Measurements from ENCODE around the gene CCDC183. TPM values are rescaled to one million over a fixed set of nuclear protein-coding genes. Genes with fewer than 3 reads are reported as not detected.
"Not testable (repeated sequence)": the region's sequence is repeated elsewhere in the genome, so short reads cannot be mapped to it uniquely, and the experiment has no call there.

The CCDC183 gene
- polyA plus RNA-seq, 1 donor (not counting 4 experiments of a cell fraction or from before 2014, with no cell fraction given): 0.03 TPM

DNA sequence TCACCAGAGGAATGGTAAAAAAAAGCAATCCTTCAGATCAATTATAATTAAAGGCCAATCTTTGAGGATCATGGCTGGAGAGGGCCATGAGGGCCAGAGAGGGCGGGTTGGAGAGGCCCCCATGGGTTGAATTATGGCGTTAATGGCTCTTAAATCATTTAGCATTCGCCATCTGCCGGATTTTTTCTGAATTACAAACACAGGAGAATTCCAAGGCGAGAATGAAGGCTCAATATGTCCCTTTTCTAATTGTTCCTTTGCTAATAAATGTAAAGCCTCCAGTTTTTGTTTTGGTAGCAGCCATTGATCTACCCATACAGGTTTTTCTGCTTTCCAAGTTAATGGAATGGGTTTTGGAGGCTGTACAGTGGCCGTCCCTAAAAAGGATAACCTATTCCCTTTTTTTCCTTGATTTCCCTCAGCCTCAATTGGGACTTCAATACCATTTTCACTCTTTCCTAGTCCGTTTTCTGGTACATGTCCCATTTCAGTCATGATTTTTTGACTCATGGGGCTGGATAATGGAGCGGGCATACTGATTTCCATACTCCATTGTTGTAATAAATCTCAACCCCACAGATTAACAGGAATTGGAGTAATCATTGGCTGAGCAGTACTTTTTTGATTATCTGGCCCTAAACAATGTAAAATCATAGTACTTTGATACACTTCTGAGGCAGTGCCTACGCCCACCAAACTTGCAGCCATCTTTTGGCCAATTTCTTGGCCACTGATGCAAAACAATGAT lies 11.7 kb upstream of the CCDC183 start:
- no peak overlapping the region for H3K4me3 ChIP-seq (ENCODE audit: control insufficient read depth in 2 of 3, extremely low read depth in 1 of 3, insufficient read depth in 2 of 3, low read depth in 1 of 3, low read length in 3 of 3)
- H3K36me3 ChIP-seq (ENCODE audit: control insufficient read depth in 2 of 2, extremely low read depth in 1 of 2, insufficient read depth in 2 of 2, low read length in 2 of 2): no peaks in the 10 kb centered on the region
- dilution Hi-C loops (cut with MboI; ENCODE audit: extremely low pct_ligation_motif_present, low sequenced_read_pairs): no loop called here
- DNase-seq (ENCODE audit: low read depth, low spot score): no peak
- H4K20me1 ChIP-seq (ENCODE audit: control insufficient read depth, extremely low read depth, insufficient read depth, low read length): no peaks in the 10 kb centered on the region
- no peak for FAIRE-seq
- no peaks in the 10 kb centered on the region for H3K9me3 ChIP-seq (ENCODE audit: control insufficient read depth, low read depth, low read length)
- H3K9ac ChIP-seq (ENCODE audit: control insufficient read depth, extremely low read depth, insufficient read depth, low read length): no peak overlapping the region
- no peak overlapping the region for H3K4me2 ChIP-seq (ENCODE audit: control insufficient read depth, extremely low read depth, insufficient read depth, low read depth, low read length)
- no peaks in the 10 kb centered on the region for H3K79me2 ChIP-seq (ENCODE audit: control insufficient read depth, insufficient read depth, low read length)
- no peak overlapping the region for H3K27ac ChIP-seq (ENCODE audit: control insufficient read depth, insufficient read depth, low read length)
- no peak for TF ChIP-seq EZH2 (IDR thresholded peaks at IDR 0.05; ENCODE audit: low read length)
- TF ChIP-seq, protein P1, sequence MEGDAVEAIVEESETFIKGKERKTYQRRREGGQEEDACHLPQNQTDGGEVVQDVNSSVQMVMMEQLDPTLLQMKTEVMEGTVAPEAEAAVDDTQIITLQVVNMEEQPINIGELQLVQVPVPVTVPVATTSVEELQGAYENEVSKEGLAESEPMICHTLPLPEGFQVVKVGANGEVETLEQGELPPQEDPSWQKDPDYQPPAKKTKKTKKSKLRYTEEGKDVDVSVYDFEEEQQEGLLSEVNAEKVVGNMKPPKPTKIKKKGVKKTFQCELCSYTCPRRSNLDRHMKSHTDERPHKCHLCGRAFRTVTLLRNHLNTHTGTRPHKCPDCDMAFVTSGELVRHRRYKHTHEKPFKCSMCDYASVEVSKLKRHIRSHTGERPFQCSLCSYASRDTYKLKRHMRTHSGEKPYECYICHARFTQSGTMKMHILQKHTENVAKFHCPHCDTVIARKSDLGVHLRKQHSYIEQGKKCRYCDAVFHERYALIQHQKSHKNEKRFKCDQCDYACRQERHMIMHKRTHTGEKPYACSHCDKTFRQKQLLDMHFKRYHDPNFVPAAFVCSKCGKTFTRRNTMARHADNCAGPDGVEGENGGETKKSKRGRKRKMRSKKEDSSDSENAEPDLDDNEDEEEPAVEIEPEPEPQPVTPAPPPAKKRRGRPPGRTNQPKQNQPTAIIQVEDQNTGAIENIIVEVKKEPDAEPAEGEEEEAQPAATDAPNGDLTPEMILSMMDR (optimal IDR thresholded peaks at IDR 0.05 in 1 of 3, IDR thresholded peaks at IDR 0.05 in 1 of 3, conservative IDR thresholded peaks at IDR 0.05 in 1 of 3; ENCODE audit: extremely low read depth in 1 of 3, insufficient read depth in 2 of 3, low read length in 3 of 3): peak; percentile 12 to 25 (median 19)
- H3K27me3 ChIP-seq (ENCODE audit: control insufficient read depth, extremely low read depth, insufficient read depth, low read length): peaks cover 8% of the 10 kb centered on the region
- no peaks in the 10 kb centered on the region for H3K9me1 ChIP-seq (ENCODE audit: control insufficient read depth, extremely low read depth, insufficient read depth, low read length)
- H3K4me1 ChIP-seq (ENCODE audit: control insufficient read depth, extremely low read depth, insufficient read depth, low read length): peaks cover 2% of the 10 kb centered on the region
- no peak overlapping the region for H2AFZ ChIP-seq (ENCODE audit: control insufficient read depth, low read length)

DNA sequence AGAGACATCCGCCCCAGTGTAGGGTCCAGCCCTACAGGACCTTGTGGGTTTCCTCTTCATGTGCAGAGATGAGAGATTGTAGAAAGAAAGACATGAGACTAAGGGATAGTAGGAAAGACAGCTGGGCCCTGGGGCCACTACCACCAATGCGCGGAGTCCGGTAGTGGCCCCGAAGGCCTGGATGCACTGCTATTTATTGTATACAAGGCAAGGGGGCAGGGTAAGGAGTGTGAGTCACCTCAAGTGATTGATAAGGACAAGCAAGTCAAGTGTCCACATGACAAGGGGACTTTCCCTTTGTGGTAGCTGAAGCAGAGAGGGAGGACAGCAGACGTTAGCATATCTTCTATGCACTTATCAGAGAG lies 11.2 kb upstream of the CCDC183 start:
- DNase-seq (ENCODE audit: low read depth, low spot score): no peak
- TF ChIP-seq, protein P1 (optimal IDR thresholded peaks at IDR 0.05 in 1 of 3, IDR thresholded peaks at IDR 0.05 in 1 of 3, conservative IDR thresholded peaks at IDR 0.05 in 1 of 3; ENCODE audit: extremely low read depth in 1 of 3, insufficient read depth in 2 of 3, low read length in 3 of 3): no peak
- TF ChIP-seq EZH2 (IDR thresholded peaks at IDR 0.05; ENCODE audit: low read length): no peak
- Histone ChIP-seq H3K9ac (ENCODE audit: control insufficient read depth, extremely low read depth, insufficient read depth, low read length) (no peak overlapping the region), H3K36me3 (ENCODE audit: control insufficient read depth in 2 of 2, extremely low read depth in 1 of 2, insufficient read depth in 2 of 2, low read length in 2 of 2) (no peaks in the 10 kb centered on the region), H2AFZ (ENCODE audit: control insufficient read depth, low read length) (no peak overlapping the region), H4K20me1 (ENCODE audit: control insufficient read depth, extremely low read depth, insufficient read depth, low read length) (no peaks in the 10 kb centered on the region), H3K79me2 (ENCODE audit: control insufficient read depth, insufficient read depth, low read length) (no peaks in the 10 kb centered on the region), H3K4me3 (ENCODE audit: control insufficient read depth in 2 of 3, extremely low read depth in 1 of 3, insufficient read depth in 2 of 3, low read depth in 1 of 3, low read length in 3 of 3) (no peak overlapping the region), H3K9me1 (ENCODE audit: control insufficient read depth, extremely low read depth, insufficient read depth, low read length) (no peaks in the 10 kb centered on the region), H3K27me3 (ENCODE audit: control insufficient read depth, extremely low read depth, insufficient read depth, low read length) (peaks cover 6% of the 10 kb centered on the region), H3K9me3 (ENCODE audit: control insufficient read depth, low read depth, low read length) (no peaks in the 10 kb centered on the region), H3K4me1 (ENCODE audit: control insufficient read depth, extremely low read depth, insufficient read depth, low read length) (peaks cover 2% of the 10 kb centered on the region), H3K27ac (ENCODE audit: control insufficient read depth, insufficient read depth, low read length) (no peak overlapping the region), H3K4me2 (ENCODE audit: control insufficient read depth, extremely low read depth, insufficient read depth, low read depth, low read length) (no peak overlapping the region)
- dilution Hi-C loops (cut with MboI; ENCODE audit: extremely low pct_ligation_motif_present, low sequenced_read_pairs): no loop called here
- FAIRE-seq: no peak

DNA sequence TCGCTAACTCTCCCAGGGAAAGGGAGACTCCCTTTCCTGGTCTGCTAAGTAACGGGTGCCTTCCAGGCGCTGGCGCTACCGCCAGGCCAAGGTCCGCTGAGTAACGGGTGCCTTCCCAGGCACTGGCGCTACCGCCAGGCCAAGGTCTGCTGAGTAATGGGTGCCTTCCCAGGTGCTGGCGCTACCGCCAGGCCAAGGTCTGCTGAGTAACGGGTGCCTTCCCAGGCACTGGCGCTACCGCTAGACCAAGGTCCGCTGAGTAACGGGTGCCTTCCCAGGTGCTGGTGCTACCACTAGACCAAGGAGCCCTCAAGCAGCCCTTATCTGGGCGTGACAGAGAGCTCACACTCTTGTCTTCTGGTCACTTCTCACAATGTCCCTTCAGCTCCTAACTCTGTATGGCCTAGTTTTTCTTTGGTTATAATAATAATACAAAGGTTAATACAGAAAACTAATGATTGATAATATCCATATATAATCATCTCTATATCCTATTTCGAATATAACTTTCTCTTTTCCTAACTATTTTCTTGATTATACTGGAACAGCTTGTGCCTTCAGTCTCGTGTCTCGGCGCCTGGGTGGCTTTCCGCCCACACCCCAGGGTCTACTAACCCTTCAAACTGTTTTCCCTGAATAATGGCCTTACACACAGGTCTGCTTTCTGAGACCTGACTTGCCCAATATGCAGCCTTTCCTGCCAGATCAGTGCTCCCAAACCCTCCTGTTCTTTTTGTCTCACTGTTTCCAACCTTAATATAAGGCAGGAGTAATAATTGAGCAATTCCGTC lies 10.4 kb upstream of the CCDC183 start:
- H3K4me3 ChIP-seq (ENCODE audit: control insufficient read depth in 2 of 3, extremely low read depth in 1 of 3, insufficient read depth in 2 of 3, low read depth in 1 of 3, low read length in 3 of 3); H3K4me2 ChIP-seq (ENCODE audit: control insufficient read depth, extremely low read depth, insufficient read depth, low read depth, low read length); H3K9me3 ChIP-seq (ENCODE audit: control insufficient read depth, low read depth, low read length); H3K36me3 ChIP-seq (ENCODE audit: control insufficient read depth in 2 of 2, extremely low read depth in 1 of 2, insufficient read depth in 2 of 2, low read length in 2 of 2); H2AFZ ChIP-seq (ENCODE audit: control insufficient read depth, low read length); H3K27me3 ChIP-seq (ENCODE audit: control insufficient read depth, extremely low read depth, insufficient read depth, low read length); dilution Hi-C loops (cut with MboI; ENCODE audit: extremely low pct_ligation_motif_present, low sequenced_read_pairs); H3K79me2 ChIP-seq (ENCODE audit: control insufficient read depth, insufficient read depth, low read length); H4K20me1 ChIP-seq (ENCODE audit: control insufficient read depth, extremely low read depth, insufficient read depth, low read length); DNase-seq (ENCODE audit: low read depth, low spot score); H3K9me1 ChIP-seq (ENCODE audit: control insufficient read depth, extremely low read depth, insufficient read depth, low read length); H3K27ac ChIP-seq (ENCODE audit: control insufficient read depth, insufficient read depth, low read length); H3K4me1 ChIP-seq (ENCODE audit: control insufficient read depth, extremely low read depth, insufficient read depth, low read length); H3K9ac ChIP-seq (ENCODE audit: control insufficient read depth, extremely low read depth, insufficient read depth, low read length); FAIRE-seq: not testable (repeated sequence)
